KOPT-K1 (cell line): ENCODE data around the gene SAMD4A.

Source experiments
- H3K27ac ChIP-seq: fragments of 200-600 bp; sonication (generic); 2 replicates; pipeline ENCODE4 v1.5.1; 2016; ENCODE audit warnings: antibody characterized with exemption, mild to moderate bottlenecking, low read depth, low read length; ENCODE audit not compliant: poor library complexity, severe bottlenecking
- H3K36me3 ChIP-seq: fragments of 200-600 bp; sonication (generic); 2 replicates; pipeline ENCODE4 v1.5.1; 2017; ENCODE audit warnings: antibody characterized with exemption, mild to moderate bottlenecking, low read length, moderate library complexity; ENCODE audit not compliant: insufficient read depth
- H3K9me3 ChIP-seq: fragments of 200-600 bp; sonication (generic); 2 replicates; pipeline ENCODE4 v1.5.1; 2017; ENCODE audit warnings: antibody characterized with exemption, low read length, mild to moderate bottlenecking; ENCODE audit not compliant: insufficient read depth, poor library complexity, severe bottlenecking

SAMD4A gene

GRCh38 chr14:54681811-54682261, 114.9 kb downstream of the SAMD4A start:
- no peak overlapping the region for H3K27ac ChIP-seq
- no peaks in the 10 kb centered on the region for H3K36me3 ChIP-seq
- H3K9me3 ChIP-seq: no peaks in the 10 kb centered on the region

GRCh38 chr14:54682578-54682977, 115.7 kb downstream of the SAMD4A start:
- Histone ChIP-seq H3K27ac (no peak overlapping the region), H3K36me3 (no peaks in the 10 kb centered on the region), H3K9me3 (no peaks in the 10 kb centered on the region)

DNA sequence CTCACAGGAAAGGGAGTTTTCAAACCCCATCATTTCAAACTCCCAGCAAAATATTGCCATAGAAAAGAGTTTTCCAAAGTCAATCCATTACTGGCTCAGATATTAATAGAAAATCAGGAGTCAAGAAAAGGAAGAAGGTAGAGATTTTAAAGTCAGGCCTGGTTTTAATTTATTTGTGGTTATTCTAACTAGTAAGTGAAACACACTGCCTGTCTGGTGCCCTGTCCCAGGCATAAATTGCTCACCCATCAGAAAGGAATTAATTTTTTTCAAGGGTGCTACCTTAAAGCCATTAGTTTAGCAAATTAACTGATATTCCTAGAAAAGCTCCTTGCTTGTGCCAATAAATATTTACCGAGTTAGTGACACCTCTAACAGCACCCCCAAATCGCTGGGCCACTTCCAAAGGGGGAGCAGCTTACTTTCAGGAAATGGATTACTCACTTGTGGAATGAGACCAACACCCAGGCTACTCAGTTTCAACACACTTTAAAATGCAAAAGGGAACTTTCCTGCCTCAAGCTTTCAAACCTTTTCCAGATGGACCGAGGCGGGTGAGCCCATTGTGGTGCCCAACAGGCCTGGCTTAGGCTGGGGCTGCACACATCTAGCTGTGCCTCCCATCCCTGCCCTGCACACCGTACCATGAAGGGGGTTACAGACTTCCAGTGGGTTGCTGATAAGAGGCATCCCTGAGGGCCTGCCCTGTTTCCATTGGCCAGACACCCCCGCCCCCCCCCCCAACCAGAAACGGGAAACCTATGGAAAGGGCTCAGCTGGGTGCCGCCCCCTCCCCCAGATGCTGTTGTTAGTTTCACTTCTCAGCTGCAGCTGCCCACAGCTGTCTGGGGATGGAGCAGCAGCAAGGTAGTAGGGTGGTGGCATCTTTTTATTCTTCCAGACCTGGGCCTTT, 117.2 kb downstream of the SAMD4A start:
- Histone ChIP-seq H3K9me3 (no peaks in the 10 kb centered on the region), H3K36me3 (no peaks in the 10 kb centered on the region), H3K27ac (no peak overlapping the region)

DNA sequence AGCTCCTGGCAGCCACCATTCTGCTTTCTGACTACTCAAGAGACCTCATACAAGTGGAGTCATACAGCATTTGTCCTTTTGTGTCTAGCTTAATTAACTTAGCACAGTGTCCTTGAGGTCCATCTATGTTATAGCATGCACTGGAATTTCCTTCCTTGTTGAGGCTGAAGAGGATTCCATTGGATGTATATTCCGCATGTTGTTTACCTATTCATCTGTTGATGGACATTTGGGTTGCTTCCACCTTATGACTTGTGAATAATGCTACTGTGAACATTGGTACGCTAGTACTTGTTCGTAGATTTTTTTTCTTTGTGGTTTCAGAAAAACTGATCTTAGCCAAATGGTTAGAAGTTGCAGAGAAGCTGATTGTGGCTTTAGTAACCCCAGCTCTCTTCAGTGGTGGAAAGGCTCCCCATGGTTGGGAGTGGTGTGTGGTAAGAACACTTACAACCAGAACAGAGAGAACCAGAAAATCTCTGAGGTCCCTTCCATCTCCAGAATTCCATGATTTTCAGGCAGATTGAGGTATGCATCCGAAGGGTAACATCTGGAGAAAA, 118.4 kb downstream of the SAMD4A start:
- H3K36me3 ChIP-seq: no peaks in the 10 kb centered on the region
- H3K9me3 ChIP-seq: no peaks in the 10 kb centered on the region
- no peak overlapping the region for H3K27ac ChIP-seq

DNA sequence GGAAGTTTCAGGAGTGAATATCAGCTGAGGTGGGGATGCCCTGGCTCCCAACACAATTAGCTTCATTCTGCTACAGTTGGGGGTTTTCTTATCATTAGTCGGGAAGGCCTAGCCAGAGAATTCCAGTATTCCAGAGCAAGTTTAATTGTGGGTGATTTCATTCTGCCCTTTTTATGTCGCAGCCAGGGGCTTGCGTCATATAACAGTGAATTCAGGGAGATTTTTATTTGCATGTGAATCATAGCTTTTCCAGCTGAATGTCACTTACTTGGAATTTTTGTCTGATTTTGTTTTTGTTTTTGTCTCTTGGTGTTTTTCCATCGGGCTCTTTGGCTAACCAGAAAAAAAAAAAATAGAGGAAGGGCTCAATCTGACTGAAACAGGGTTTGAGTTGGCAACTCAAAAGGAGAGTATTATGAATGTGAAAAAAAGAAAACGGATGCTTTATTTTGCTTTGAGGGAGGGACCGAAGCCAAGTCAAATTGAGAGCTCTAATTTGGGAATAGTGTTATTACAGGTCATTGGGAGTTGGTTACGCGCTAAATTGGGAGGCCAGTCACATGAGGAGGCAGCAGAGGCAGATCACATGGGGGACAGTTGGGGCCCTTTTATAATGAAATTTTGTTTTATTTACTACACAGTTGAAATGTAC, 119.4 kb downstream of the SAMD4A start:
- no peak overlapping the region for H3K27ac ChIP-seq
- no peaks in the 10 kb centered on the region for H3K9me3 ChIP-seq
- H3K36me3 ChIP-seq: no peaks in the 10 kb centered on the region

GRCh38 chr14:54686871-54687749, 120.2 kb downstream of the SAMD4A start:
- Histone ChIP-seq H3K9me3 (no peaks in the 10 kb centered on the region), H3K27ac (no peak overlapping the region), H3K36me3 (no peaks in the 10 kb centered on the region)

DNA sequence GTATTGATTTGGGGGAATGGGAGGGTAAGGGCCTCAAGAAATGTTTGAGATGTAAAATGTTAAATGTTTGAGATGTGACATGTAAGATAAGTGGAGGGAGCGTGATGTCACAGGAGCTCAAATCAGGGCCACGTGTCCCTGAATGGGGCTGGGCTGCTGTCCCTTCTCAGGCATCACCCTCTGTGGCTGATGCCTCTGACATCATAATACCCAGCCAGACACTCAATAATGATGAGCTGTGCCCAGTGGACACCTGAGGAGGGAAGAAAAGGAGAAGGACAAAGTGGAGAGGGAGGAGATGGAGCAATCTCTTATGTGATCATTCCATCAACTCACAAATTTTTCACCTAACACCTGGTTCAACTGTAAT, 120.8 kb downstream of the SAMD4A start:
- Histone ChIP-seq H3K36me3 (no peaks in the 10 kb centered on the region), H3K27ac (no peak overlapping the region), H3K9me3 (no peaks in the 10 kb centered on the region)

DNA sequence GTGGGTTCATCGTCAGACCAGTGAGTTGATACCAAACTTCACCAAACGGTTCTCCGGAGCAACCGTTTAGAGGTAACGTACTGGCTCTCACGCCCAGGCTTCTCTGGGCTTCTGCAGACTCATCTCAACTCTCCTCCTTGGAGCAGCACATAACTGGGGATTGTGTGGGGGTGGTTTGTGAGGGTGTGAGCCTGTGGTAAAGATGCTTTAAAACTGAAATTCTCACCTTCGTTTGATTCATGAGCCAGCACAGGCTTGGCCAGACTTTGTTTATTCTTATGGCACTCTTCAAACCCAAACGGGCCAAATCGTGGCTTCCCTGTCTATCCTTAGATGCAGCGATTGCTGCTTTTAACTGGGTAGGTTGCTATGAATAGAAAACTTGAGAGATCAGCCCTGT, 121.3 kb downstream of the SAMD4A start:
- Histone ChIP-seq H3K27ac (no peak overlapping the region), H3K36me3 (no peaks in the 10 kb centered on the region), H3K9me3 (no peaks in the 10 kb centered on the region)

- H3K27ac ChIP-seq: no peak overlapping the region
- H3K9me3 ChIP-seq: no peaks in the 10 kb centered on the region
- H3K36me3 ChIP-seq: no peaks in the 10 kb centered on the region
Measured at GRCh38 chr14:54689928-54690327, 123.0 kb downstream of the SAMD4A start.

GRCh38 chr14:54690887-54691286, 124.0 kb downstream of the SAMD4A start:
- Histone ChIP-seq H3K9me3 (no peaks in the 10 kb centered on the region), H3K27ac (no peak overlapping the region), H3K36me3 (no peaks in the 10 kb centered on the region)

- Histone ChIP-seq H3K9me3 (no peaks in the 10 kb centered on the region), H3K27ac (no peak overlapping the region)
Measured at GRCh38 chr14:54691525-54692283, 124.8 kb downstream of the SAMD4A start.

DNA sequence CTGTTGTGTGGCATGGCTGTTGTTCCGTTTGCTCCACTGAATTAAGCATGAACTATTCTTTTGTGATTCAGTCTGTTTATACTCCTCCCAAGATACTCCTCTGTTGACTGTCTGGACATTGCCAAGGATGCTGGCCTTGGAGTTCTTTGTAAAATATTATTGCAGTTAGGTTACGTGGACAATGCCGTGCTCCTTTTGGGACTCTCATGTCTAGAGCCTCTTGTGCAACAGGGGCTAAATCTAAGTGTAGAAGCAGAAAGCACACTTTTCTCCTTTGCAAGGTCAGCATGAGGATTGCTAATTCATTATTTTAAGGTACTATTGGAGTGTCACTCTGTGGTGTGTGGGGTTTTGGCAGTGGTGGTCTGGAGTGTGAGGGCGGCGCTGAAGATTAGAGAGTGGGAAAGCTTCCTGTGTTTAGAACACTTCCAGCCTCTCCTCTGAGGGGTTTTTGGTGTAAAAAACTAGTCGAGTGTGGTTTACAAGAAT, 125.4 kb downstream of the SAMD4A start:
- Histone ChIP-seq H3K36me3 (no peaks in the 10 kb centered on the region), H3K27ac (no peak overlapping the region), H3K9me3 (no peaks in the 10 kb centered on the region)

More at GRCh38 chr14:54691525-54692283, 124.8 kb downstream of the SAMD4A start:
- H3K36me3 ChIP-seq: no peaks in the 10 kb centered on the region

DNA sequence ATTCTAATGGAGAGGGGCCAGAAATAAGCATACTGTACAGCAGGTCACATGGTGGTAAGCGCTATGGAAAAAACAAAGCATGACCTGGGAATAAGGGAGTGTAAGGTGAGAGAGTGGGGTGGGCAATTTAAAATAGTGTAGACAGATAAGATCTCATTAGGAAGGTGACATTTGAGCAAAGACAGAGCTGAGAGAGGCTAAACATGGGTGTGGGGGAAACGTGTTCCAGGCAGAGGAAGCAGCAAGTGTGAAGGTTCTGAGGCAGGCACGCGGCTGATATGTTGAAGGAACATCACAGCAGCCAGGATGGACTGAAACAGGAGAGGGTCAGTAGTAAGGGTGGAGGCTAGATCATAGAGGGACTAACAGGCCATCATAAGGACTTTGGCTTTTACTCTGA, 126.8 kb downstream of the SAMD4A start:
- no peaks in the 10 kb centered on the region for H3K36me3 ChIP-seq
- H3K9me3 ChIP-seq: no peaks in the 10 kb centered on the region
- no peak overlapping the region for H3K27ac ChIP-seq

- Histone ChIP-seq H3K9me3 (no peaks in the 10 kb centered on the region), H3K36me3 (no peaks in the 10 kb centered on the region), H3K27ac (no peak overlapping the region)
Measured at GRCh38 chr14:54695196-54695595, 128.3 kb downstream of the SAMD4A start.
